Vagina (tissue), 2 donors: ENCODE results near the gene ASB4. TPM values are rescaled to one million over a fixed set of nuclear protein-coding genes. Genes with fewer than 3 reads are reported as not detected.

Experiments used
- DNase-seq, 2 donors: peaks; one replicate each; pipeline ENCODE4 v3.0.0-alpha.2; 2017; ENCODE audit errors: extremely low spot score in 2 of 2
- H3K27ac ChIP-seq: fragments of 200-600 bp; sonication (generic); one replicate; pipeline ENCODE4 v1.5.1; 2019
- H3K27me3 ChIP-seq: fragments of 200-600 bp; sonication (generic); one replicate; pipeline ENCODE4 v1.5.1; 2019
- H3K36me3 ChIP-seq, 2 donors: fragments of 200-600 bp; sonication (generic); one replicate each; pipeline ENCODE4 v1.5.1; 2017 to 2019
- H3K4me1 ChIP-seq: fragments of 200-600 bp; sonication (generic); one replicate; pipeline ENCODE4 v1.5.1; 2019
- H3K4me3 ChIP-seq, 2 donors: fragments of 200-600 bp; sonication (generic); 1 replicate in 1 of 2; 2 replicates in 1 of 2; pipeline ENCODE4 v1.5.1; 2016 to 2019
- H3K9me3 ChIP-seq: fragments of 200-600 bp; sonication (generic); one replicate; pipeline ENCODE4 v1.5.1; 2019
- CTCF ChIP-seq, 3 experiments: fragments of 450-650 bp in 2 of 3; fragments of 200-600 bp in 1 of 3; sonication (generic) in 1 of 3; IDR thresholded peaks; one replicate each; pipeline ENCODE4 v1.5.1; 2017 to 2019; ENCODE audit warnings: antibody characterized with exemption in 3 of 3, mild to moderate bottlenecking in 2 of 3, moderate library complexity in 2 of 3
- POLR2A ChIP-seq, 2 donors: fragments of 450-650 bp; IDR thresholded peaks; one replicate each; pipeline ENCODE4 v1.6.1; 2017; ENCODE audit warnings: antibody characterized with exemption in 2 of 2, mild to moderate bottlenecking in 2 of 2, moderate library complexity in 2 of 2
- POLR2AphosphoS5 ChIP-seq, 2 donors: sonication (generic); formaldehyde crosslinking; IDR thresholded peaks; one replicate each; pipeline ENCODE4 v1.9.0; 2017; ENCODE audit warnings: antibody characterized with exemption in 2 of 2, mild to moderate bottlenecking in 2 of 2, low read depth in 1 of 2; ENCODE audit not compliant: insufficient read depth in 1 of 2
- intact Hi-C: fragments of 100-400 bp; cut with DNase I; formaldehyde crosslinking; loops from one replicate; pipeline ENCODE4 v1.15.1; 2023
- total RNA-seq: library from RNA; depleted of rRNA; stranded (reverse); fragments of >200 nt; gene quantifications from one replicate; pipeline ENCODE4 v1.2.3, GENCODE V29; 2016

The ASB4 gene
- total RNA-seq, 1 donor from 2014 or later, result 0.25 TPM

GRCh38 chr7:95530881-95531280 lies 45.1 kb downstream of the ASB4 start:
- Histone ChIP-seq H3K27ac (no peak overlapping the region), H3K4me3 (no peak overlapping the region), H3K4me1 (no peaks in the 10 kb centered on the region), H3K27me3 (no peaks in the 10 kb centered on the region), H3K36me3 (no peaks in the 10 kb centered on the region), H3K9me3 (no peaks in the 10 kb centered on the region)
- no peak for DNase-seq
- intact Hi-C loops, result loop anchor here (5.0 kb wide), 1 partner anchor 151 kb away; no protein-coding TSS in a partner anchor
- no peak for TF ChIP-seq POLR2AphosphoS5 (IDR thresholded peaks at IDR 0.05; ENCODE audit: insufficient read depth in 1 of 2, low read depth in 1 of 2)

DNA sequence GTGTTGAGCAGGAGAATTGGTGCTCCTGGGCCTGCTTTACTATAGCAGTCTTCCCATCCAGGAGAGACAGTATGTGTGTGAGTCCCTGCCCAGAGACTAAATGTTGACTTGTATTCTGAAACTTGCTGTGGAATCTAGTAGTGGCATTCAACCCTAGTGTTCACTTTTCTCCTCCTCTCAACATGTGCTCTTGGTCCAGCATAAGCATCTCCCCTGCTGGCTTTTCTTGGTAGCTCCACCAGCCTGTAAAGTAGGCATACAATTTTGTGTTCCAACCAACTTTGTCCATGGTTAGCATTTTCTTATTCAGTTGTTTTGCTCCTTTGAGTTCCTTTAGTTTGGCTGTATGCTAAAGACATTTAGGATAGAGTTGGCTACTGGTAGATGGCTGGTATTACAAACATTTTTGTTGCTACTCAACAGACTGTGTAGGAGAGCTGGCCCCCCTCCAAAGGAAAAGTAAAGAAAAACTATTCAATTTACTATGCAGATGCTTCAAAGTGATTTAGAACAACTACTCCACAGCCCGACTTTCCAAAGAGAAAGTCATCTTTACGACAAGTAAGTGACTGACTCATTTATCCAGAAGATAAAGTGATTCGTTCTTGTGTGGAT lies 46.0 kb downstream of the ASB4 start:
- Histone ChIP-seq H3K36me3 (no peaks in the 10 kb centered on the region), H3K4me3 (no peak overlapping the region), H3K9me3 (no peaks in the 10 kb centered on the region), H3K27me3 (no peaks in the 10 kb centered on the region), H3K4me1 (no peaks in the 10 kb centered on the region), H3K27ac (no peak overlapping the region)
- DNase-seq, result no peak
- intact Hi-C loops, result loop anchor here (5.0 kb wide), 1 partner anchor 151 kb away; no protein-coding TSS in a partner anchor
- TF ChIP-seq POLR2A (IDR thresholded peaks at IDR 0.05), result no peak

- H3K27me3 ChIP-seq, result no peaks in the 10 kb centered on the region
- no peak overlapping the region for H3K27ac ChIP-seq
- no peaks in the 10 kb centered on the region for H3K9me3 ChIP-seq
- H3K36me3 ChIP-seq, result no peaks in the 10 kb centered on the region
- TF ChIP-seq CTCF (IDR thresholded peaks at IDR 0.05) (no peak), POLR2A (IDR thresholded peaks at IDR 0.05) (no peak), POLR2AphosphoS5 (IDR thresholded peaks at IDR 0.05; ENCODE audit: insufficient read depth in 1 of 2, low read depth in 1 of 2) (no peak)
- H3K4me1 ChIP-seq, result no peaks in the 10 kb centered on the region
- H3K4me3 ChIP-seq, result no peak overlapping the region
- no peak for DNase-seq
- intact Hi-C loops, result loop anchor here (5.0 kb wide), 1 partner anchor 148 kb away; no protein-coding TSS in a partner anchor
These were observed 49.1 kb downstream of the ASB4 start for GRCh38 chr7:95534796-95535195.

DNA sequence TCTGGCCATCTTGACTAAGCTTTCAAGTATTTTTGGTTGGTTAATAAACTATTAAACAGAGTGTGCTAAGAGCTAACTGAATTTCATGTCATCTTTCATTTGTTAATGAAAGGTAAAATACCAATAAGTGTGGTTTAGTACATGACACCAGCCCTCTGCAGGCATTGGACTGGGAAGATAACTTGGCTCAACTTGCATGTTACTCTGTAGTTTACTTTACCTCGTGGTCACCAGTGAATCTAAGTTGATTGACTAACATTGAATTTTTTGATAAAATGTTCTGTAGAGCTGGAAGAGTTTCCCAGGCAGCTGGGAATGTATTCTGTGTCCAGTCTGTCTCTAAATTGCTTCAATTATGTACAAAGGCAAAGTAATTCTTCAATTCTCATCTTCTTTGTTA lies 49.9 kb downstream of the ASB4 start:
- Histone ChIP-seq H3K4me1 (no peaks in the 10 kb centered on the region), H3K27ac (no peak overlapping the region), H3K27me3 (no peaks in the 10 kb centered on the region), H3K9me3 (no peaks in the 10 kb centered on the region), H3K4me3 (no peak overlapping the region), H3K36me3 (no peaks in the 10 kb centered on the region)
- no peak for DNase-seq
- no peak for TF ChIP-seq POLR2A (IDR thresholded peaks at IDR 0.05)
- no peak for TF ChIP-seq POLR2AphosphoS5 (IDR thresholded peaks at IDR 0.05; ENCODE audit: insufficient read depth in 1 of 2, low read depth in 1 of 2)
- TF ChIP-seq CTCF (IDR thresholded peaks at IDR 0.05), result no peak
- intact Hi-C loops, result no loop called here

GRCh38 chr7:95536656-95537311 lies 51.0 kb downstream of the ASB4 start:
- Histone ChIP-seq H3K4me1 (no peaks in the 10 kb centered on the region), H3K27me3 (no peaks in the 10 kb centered on the region), H3K36me3 (no peaks in the 10 kb centered on the region), H3K27ac (no peak overlapping the region), H3K4me3 (no peak overlapping the region), H3K9me3 (no peaks in the 10 kb centered on the region)
- intact Hi-C loops, result no loop called here
- TF ChIP-seq POLR2AphosphoS5 (IDR thresholded peaks at IDR 0.05; ENCODE audit: insufficient read depth in 1 of 2, low read depth in 1 of 2), result no peak
- TF ChIP-seq POLR2A (IDR thresholded peaks at IDR 0.05), result no peak
- no peak for TF ChIP-seq CTCF (IDR thresholded peaks at IDR 0.05)
- DNase-seq, result no peak

GRCh38 chr7:95537468-95537867 lies 51.7 kb downstream of the ASB4 start:
- H3K27me3 ChIP-seq, result no peaks in the 10 kb centered on the region
- no peaks in the 10 kb centered on the region for H3K36me3 ChIP-seq
- TF ChIP-seq CTCF (IDR thresholded peaks at IDR 0.05) (no peak), POLR2A (IDR thresholded peaks at IDR 0.05) (no peak), POLR2AphosphoS5 (IDR thresholded peaks at IDR 0.05; ENCODE audit: insufficient read depth in 1 of 2, low read depth in 1 of 2) (no peak)
- no peak overlapping the region for H3K4me3 ChIP-seq
- no peaks in the 10 kb centered on the region for H3K4me1 ChIP-seq
- no peak for DNase-seq
- intact Hi-C loops, result no loop called here
- H3K27ac ChIP-seq, result no peak overlapping the region
- H3K9me3 ChIP-seq, result no peaks in the 10 kb centered on the region
